ENCODE data around the gene GLG1.
"Not testable (repeated sequence)": the region's sequence is repeated elsewhere in the genome, so short reads cannot be mapped to it uniquely, and the experiment has no call there.

Gene GLG1

GRCh38 chr16:74522160-74522559, 84.8 kb downstream of the GLG1 start:
- peaks cover 12% of the 10 kb centered on the region for H3K36me3 ChIP-seq (replicated peaks; ENCODE audit: low read depth, low read length)
- H3K9ac ChIP-seq (ENCODE audit: low read length): no peak overlapping the region
- H3K79me2 ChIP-seq (ENCODE audit: low read length): peaks cover 5% of the 10 kb centered on the region; the same call in 1 of the 2 replicates
- H3K4me1 ChIP-seq (ENCODE audit: low read length): peaks cover 16% of the 10 kb centered on the region
- H3K9me3 ChIP-seq (ENCODE audit: insufficient read depth, low read length): no peaks in the 10 kb centered on the region
- no peak overlapping the region for H3K27ac ChIP-seq (ENCODE audit: low read length)
- H3K27me3 ChIP-seq (ENCODE audit: low read depth, low read length): no peaks in the 10 kb centered on the region
- 0 out of 2 replicates have a peak, but pooled peaks cover 4% of the 10 kb centered on the region for H4K20me1 ChIP-seq (ENCODE audit: insufficient read depth, low read length)
- TF ChIP-seq EZH2phosphoT487 (IDR thresholded peaks at IDR 0.05; ENCODE audit: low read depth) (no peak), CTCF (IDR thresholded peaks at IDR 0.05; ENCODE audit: low read depth, low read length) (no peak)
- no peak overlapping the region for H3K4me3 ChIP-seq (ENCODE audit: low read length)
- no peak overlapping the region for H2AFZ ChIP-seq (ENCODE audit: low read depth, low read length)
- no peak overlapping the region for H3K4me2 ChIP-seq (ENCODE audit: low read length)

DNA sequence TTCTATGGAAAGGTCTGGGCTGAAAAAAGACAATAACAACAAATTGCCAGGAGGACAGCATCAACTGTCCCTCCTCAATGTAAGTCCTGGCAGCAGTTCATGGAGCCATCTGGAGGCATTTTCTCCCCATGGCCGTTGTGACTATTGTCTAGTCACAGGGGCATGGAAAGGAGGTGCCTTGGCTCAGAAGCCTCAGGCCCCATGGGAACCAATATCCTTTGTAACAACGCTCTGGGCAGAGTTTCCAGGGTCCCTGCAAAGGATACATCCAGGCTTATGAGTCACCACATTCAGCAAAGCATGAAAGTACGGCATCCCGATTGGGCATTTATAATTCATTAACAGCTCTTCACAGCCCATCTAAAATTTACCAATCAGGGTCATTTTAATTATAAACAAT, 85.2 kb downstream of the GLG1 start:
- TF ChIP-seq EZH2phosphoT487 (IDR thresholded peaks at IDR 0.05; ENCODE audit: low read depth) (no peak), CTCF (IDR thresholded peaks at IDR 0.05; ENCODE audit: low read depth, low read length) (no peak)
- Histone ChIP-seq H3K27me3 (ENCODE audit: low read depth, low read length) (no peaks in the 10 kb centered on the region), H3K4me3 (ENCODE audit: low read length) (no peak overlapping the region), H3K9ac (ENCODE audit: low read length) (no peak overlapping the region), H3K79me2 (ENCODE audit: low read length) (peaks cover 5% of the 10 kb centered on the region; the same call in 1 of the 2 replicates), H3K36me3 (replicated peaks; ENCODE audit: low read depth, low read length) (peaks cover 12% of the 10 kb centered on the region), H3K4me1 (ENCODE audit: low read length) (peaks cover 16% of the 10 kb centered on the region), H4K20me1 (ENCODE audit: insufficient read depth, low read length) (0 out of 2 replicates have a peak, but pooled peaks cover 4% of the 10 kb centered on the region), H3K9me3 (ENCODE audit: insufficient read depth, low read length) (no peaks in the 10 kb centered on the region), H2AFZ (ENCODE audit: low read depth, low read length) (no peak overlapping the region), H3K27ac (ENCODE audit: low read length) (no peak overlapping the region), H3K4me2 (ENCODE audit: low read length) (no peak overlapping the region)

DNA sequence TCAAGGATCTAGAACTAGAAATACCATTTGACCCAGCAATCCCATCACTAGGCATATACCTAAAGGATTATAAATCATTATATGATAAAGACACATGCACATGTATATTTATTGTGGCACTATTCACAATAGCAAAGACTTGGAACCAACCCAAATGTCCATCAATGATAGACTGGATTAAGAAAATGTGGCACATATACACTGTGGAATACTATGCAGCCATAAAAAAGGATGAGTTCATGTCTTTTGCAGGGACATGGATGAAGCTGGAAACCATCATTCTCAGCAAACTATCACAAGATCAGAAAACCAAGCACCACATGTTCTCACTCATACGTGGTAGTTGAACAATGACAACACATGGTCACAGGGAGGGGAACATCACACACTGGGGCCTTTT, 88.0 kb downstream of the GLG1 start:
- H3K9me3 ChIP-seq (ENCODE audit: insufficient read depth, low read length); H3K36me3 ChIP-seq (replicated peaks; ENCODE audit: low read depth, low read length); H3K27ac ChIP-seq (ENCODE audit: low read length); H3K27me3 ChIP-seq (ENCODE audit: low read depth, low read length); H3K4me3 ChIP-seq (ENCODE audit: low read length); H3K79me2 ChIP-seq (ENCODE audit: low read length); H3K4me2 ChIP-seq (ENCODE audit: low read length); H4K20me1 ChIP-seq (ENCODE audit: insufficient read depth, low read length); H2AFZ ChIP-seq (ENCODE audit: low read depth, low read length); H3K9ac ChIP-seq (ENCODE audit: low read length): not testable (repeated sequence)
- peaks cover 16% of the 10 kb centered on the region for H3K4me1 ChIP-seq (ENCODE audit: low read length)

- Histone ChIP-seq H2AFZ (ENCODE audit: low read depth, low read length) (no peak overlapping the region), H3K27me3 (ENCODE audit: low read depth, low read length) (no peaks in the 10 kb centered on the region), H3K27ac (ENCODE audit: low read length) (no peak overlapping the region), H3K9me3 (ENCODE audit: insufficient read depth, low read length) (no peaks in the 10 kb centered on the region), H4K20me1 (ENCODE audit: insufficient read depth, low read length) (peaks cover 6% of the 10 kb centered on the region; the same call in 1 of the 2 replicates), H3K4me2 (ENCODE audit: low read length) (no peak overlapping the region), H3K4me3 (ENCODE audit: low read length) (no peak overlapping the region), H3K4me1 (ENCODE audit: low read length) (peaks cover under 1% of the 10 kb centered on the region; the same call in 1 of the 2 replicates), H3K79me2 (ENCODE audit: low read length) (0 out of 2 replicates have a peak, but pooled peaks cover 3% of the 10 kb centered on the region), H3K36me3 (replicated peaks; ENCODE audit: low read depth, low read length) (peaks cover 5% of the 10 kb centered on the region), H3K9ac (ENCODE audit: low read length) (no peak overlapping the region)
- no peak for TF ChIP-seq CTCF (IDR thresholded peaks at IDR 0.05; ENCODE audit: low read depth, low read length)
- TF ChIP-seq EZH2phosphoT487 (IDR thresholded peaks at IDR 0.05; ENCODE audit: low read depth): no peak
These were observed 95.0 kb downstream of the GLG1 start for GRCh38 chr16:74511961-74512360.

- no peak overlapping the region for H3K4me3 ChIP-seq (ENCODE audit: low read length)
- no peaks in the 10 kb centered on the region for H4K20me1 ChIP-seq (ENCODE audit: insufficient read depth, low read length)
- peaks cover 16% of the 10 kb centered on the region for H3K36me3 ChIP-seq (replicated peaks; ENCODE audit: low read depth, low read length)
- no peak overlapping the region for H3K4me2 ChIP-seq (ENCODE audit: low read length)
- H3K4me1 ChIP-seq (ENCODE audit: low read length): peaks cover 8% of the 10 kb centered on the region
- TF ChIP-seq CTCF (IDR thresholded peaks at IDR 0.05; ENCODE audit: low read depth, low read length): no peak
- TF ChIP-seq EZH2phosphoT487 (IDR thresholded peaks at IDR 0.05; ENCODE audit: low read depth): no peak
- no peak overlapping the region for H3K27ac ChIP-seq (ENCODE audit: low read length)
- H3K27me3 ChIP-seq (ENCODE audit: low read depth, low read length): no peaks in the 10 kb centered on the region
- H3K9ac ChIP-seq (ENCODE audit: low read length): no peak overlapping the region
- H2AFZ ChIP-seq (ENCODE audit: low read depth, low read length): no peak overlapping the region
- no peaks in the 10 kb centered on the region for H3K79me2 ChIP-seq (ENCODE audit: low read length)
- H3K9me3 ChIP-seq (ENCODE audit: insufficient read depth, low read length): no peaks in the 10 kb centered on the region
These were observed 101.9 kb downstream of the GLG1 start for GRCh38 chr16:74505011-74505410.
